GM21381 (cell line): Measurements from ENCODE around the gene LY86.
A peak's percentile ranks its signal among the peaks of the same experiment; 100 is the strongest.

ENCODE experiments used
- ATAC-seq: cut with Tn5 transposase; IDR thresholded peaks from one replicate; pipeline ENCODE4 v1.9.1; 2021; ENCODE audit warnings: mild to moderate bottlenecking, moderate library complexity; ENCODE audit not compliant: unreplicated experiment

LY86 gene

GRCh38 chr6:6588064-6588923, at the start of gene LY86:
TSS of gene LY86 (plus strand) at chr6:6588720. CDS start at chr6:6588735, 15 bp downstream.
- peak; percentile 44 for ATAC-seq

- no peak for ATAC-seq
Observed at GRCh38 chr6:6539036-6539435, 49.5 kb upstream of the LY86 start.

GRCh38 chr6:6542357-6542756, 46.2 kb upstream of the LY86 start:
- no peak for ATAC-seq

- no peak for ATAC-seq
Observed at GRCh38 chr6:6543181-6543879, 45.2 kb upstream of the LY86 start.

- ATAC-seq = no peak
Observed at GRCh38 chr6:6545616-6546317, 42.8 kb upstream of the LY86 start.

- peak; percentile 42 for ATAC-seq
Observed at GRCh38 chr6:6546318-6547109, 42.0 kb upstream of the LY86 start.

- ATAC-seq = peak; percentile 81
Observed at GRCh38 chr6:6547110-6547879, 41.2 kb upstream of the LY86 start.

GRCh38 chr6:6556161-6556737, 32.3 kb upstream of the LY86 start:
- ATAC-seq = no peak

GRCh38 chr6:6556738-6557503, 31.6 kb upstream of the LY86 start:
- ATAC-seq = no peak

GRCh38 chr6:6557504-6557839, 31.0 kb upstream of the LY86 start:
- no peak for ATAC-seq

- no peak for ATAC-seq
Observed at GRCh38 chr6:6557886-6558285, 30.6 kb upstream of the LY86 start.

GRCh38 chr6:6559994-6560570, 28.4 kb upstream of the LY86 start:
- no peak for ATAC-seq

- no peak for ATAC-seq
Observed at GRCh38 chr6:6560909-6561308, 27.6 kb upstream of the LY86 start.

GRCh38 chr6:6564154-6564553, 24.4 kb upstream of the LY86 start:
- no peak for ATAC-seq

- ATAC-seq = no peak
Observed at GRCh38 chr6:6565069-6565468, 23.5 kb upstream of the LY86 start.

GRCh38 chr6:6565488-6565887, 23.0 kb upstream of the LY86 start:
- no peak for ATAC-seq

GRCh38 chr6:6566766-6567165, 21.8 kb upstream of the LY86 start:
- no peak for ATAC-seq

- no peak for ATAC-seq
Observed at GRCh38 chr6:6569096-6569810, 19.3 kb upstream of the LY86 start.
